HCT116 (cell line): Measurements from ENCODE around the gene SLC23A1.
"Not testable (repeated sequence)": the region's sequence is repeated elsewhere in the genome, so short reads cannot be mapped to it uniquely, and the experiment has no call there.

ENCODE experiments used
- ATF3 ChIP-seq: IDR thresholded peaks from 2 replicates; pipeline ENCODE4 v1.6.1; 2012
- CBX3 ChIP-seq: IDR thresholded peaks from 2 replicates; pipeline ENCODE4 v1.6.1; 2012; ENCODE audit warnings: low read depth
- CTCF ChIP-seq, 3 experiments: fragments of 200-600 bp in 1 of 3; sonication (generic) in 1 of 3; IDR thresholded peaks in 2 of 3; conservative IDR thresholded peaks in 1 of 3; 2 replicates each; pipeline ENCODE4 v1.5.1; 2012 to 2017; ENCODE audit warnings: low read depth in 2 of 3, low read length in 2 of 3, antibody characterized with exemption in 1 of 3, borderline replicate concordance in 1 of 3, control low read depth in 1 of 3, mild to moderate bottlenecking in 1 of 3, mixed read lengths in 1 of 3, mixed run types in 1 of 3, moderate library complexity in 1 of 3; ENCODE audit not compliant: insufficient read depth in 1 of 3
- EGR1 ChIP-seq: IDR thresholded peaks from 2 replicates; pipeline ENCODE4 v1.6.1; 2012; ENCODE audit warnings: low read depth
- EZH2 ChIP-seq: fragments of 200-600 bp; sonication (generic); IDR thresholded peaks from 2 replicates; pipeline ENCODE4 v1.6.1; 2017; ENCODE audit warnings: antibody characterized with exemption, mixed run types
- EZH2phosphoT487 ChIP-seq: fragments of 200-600 bp; IDR thresholded peaks from 2 replicates; pipeline ENCODE4 v1.6.1; 2018; ENCODE audit warnings: antibody characterized with exemption, borderline replicate concordance
- JUND ChIP-seq: IDR thresholded peaks from 2 replicates; pipeline ENCODE4 v1.6.1; 2012
- POLR2A ChIP-seq: IDR thresholded peaks from 2 replicates; pipeline ENCODE4 v1.7.0; 2011; ENCODE audit warnings: borderline replicate concordance; ENCODE audit not compliant: insufficient read depth, insufficient read length; ENCODE audit errors: extremely low read depth
- POLR2AphosphoS5 ChIP-seq: IDR thresholded peaks from 2 replicates; pipeline ENCODE4 v1.6.1; 2011; ENCODE audit warnings: mild to moderate bottlenecking, low read depth, low read length, moderate library complexity
- REST ChIP-seq: IDR thresholded peaks from 2 replicates; pipeline ENCODE4 v1.6.1; 2012; ENCODE audit warnings: low read depth
- TCF7L2 ChIP-seq: IDR thresholded peaks from 2 replicates; pipeline ENCODE4 v1.7.0; 2011; ENCODE audit warnings: borderline replicate concordance, inconsistent platforms; ENCODE audit not compliant: insufficient read depth, insufficient read length; ENCODE audit errors: extremely low read depth
- YY1 ChIP-seq: IDR thresholded peaks from 2 replicates; pipeline ENCODE4 v1.6.1; 2011; ENCODE audit warnings: low read length, low read depth, moderate library complexity, mild to moderate bottlenecking; ENCODE audit not compliant: insufficient replicate concordance; ENCODE audit errors: extremely low read depth
- ZFX ChIP-seq: fragments of 450-650 bp; IDR thresholded peaks from 2 replicates; pipeline ENCODE4 v1.6.1; 2017
- ZNF274 ChIP-seq: fragments of 200-500 bp; sonication (Bioruptor generic); IDR thresholded peaks from 2 replicates; pipeline ENCODE4 v1.6.1; 2014; ENCODE audit warnings: mild to moderate bottlenecking, low read depth, low read length, inconsistent platforms

GRCh38 chr5:139347863-139348262 lies 35.2 kb downstream of the SLC23A1 start:
- not testable (repeated sequence) for TF ChIP-seq POLR2A; CTCF (IDR thresholded peaks at IDR 0.05 in 2 of 3, conservative IDR thresholded peaks at IDR 0.05 in 1 of 3; ENCODE audit: borderline replicate concordance in 1 of 3, insufficient read depth in 1 of 3, low read depth in 2 of 3, low read length in 2 of 3); JUND; YY1; EZH2; REST; EGR1; ZNF274; TCF7L2; ATF3; ZFX; CBX3; POLR2AphosphoS5; EZH2phosphoT487
